NT2/D1 (cell line): ENCODE results near the gene PHC3.

Experiments used
- YY1 ChIP-seq: IDR thresholded peaks from 2 replicates; pipeline ENCODE4 v1.6.1; 2011; ENCODE audit not compliant: insufficient read length, insufficient read depth
- ZNF274 ChIP-seq: IDR thresholded peaks from 2 replicates; pipeline ENCODE4 v1.6.1; 2011; ENCODE audit warnings: mild to moderate bottlenecking, low read depth, low read length

- no peak for TF ChIP-seq YY1
- TF ChIP-seq ZNF274, result no peak
These were observed 2.9 kb downstream of the PHC3 start for GRCh38 chr3:170178651-170179050.
